GM19328 (cell line): Measurements from ENCODE around the gene RALBP1.

Source experiments
- ATAC-seq: cut with Tn5 transposase; IDR thresholded peaks from one replicate; pipeline ENCODE4 v1.9.1; 2021; ENCODE audit warnings: mild to moderate bottlenecking, moderate library complexity; ENCODE audit not compliant: unreplicated experiment

Gene RALBP1

DNA sequence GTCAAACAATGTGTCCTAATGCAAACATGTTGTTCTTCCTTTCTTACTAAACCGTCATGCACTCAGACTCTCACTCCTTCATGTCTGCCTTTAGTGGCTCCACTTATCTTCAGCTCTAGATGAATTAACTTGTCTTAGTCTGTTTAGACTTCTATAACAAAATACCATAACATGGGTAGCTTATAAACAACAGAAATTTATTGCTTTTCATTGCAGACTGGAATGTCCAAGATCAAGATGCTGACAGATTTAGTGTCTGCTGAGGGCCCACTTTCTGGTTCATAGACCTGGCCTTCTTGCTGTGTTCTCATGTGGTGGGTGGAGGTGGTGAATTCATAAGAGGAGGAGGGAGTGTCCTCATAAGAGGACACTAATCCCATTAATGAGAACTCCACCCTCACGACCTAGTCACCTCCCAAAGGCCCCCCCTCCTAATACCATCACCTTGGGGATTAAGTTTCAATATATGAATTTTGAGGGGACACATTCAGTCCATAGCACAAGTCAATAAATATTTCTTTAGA is 32.3 kb downstream of the RALBP1 start:
- ATAC-seq, result no peak

DNA sequence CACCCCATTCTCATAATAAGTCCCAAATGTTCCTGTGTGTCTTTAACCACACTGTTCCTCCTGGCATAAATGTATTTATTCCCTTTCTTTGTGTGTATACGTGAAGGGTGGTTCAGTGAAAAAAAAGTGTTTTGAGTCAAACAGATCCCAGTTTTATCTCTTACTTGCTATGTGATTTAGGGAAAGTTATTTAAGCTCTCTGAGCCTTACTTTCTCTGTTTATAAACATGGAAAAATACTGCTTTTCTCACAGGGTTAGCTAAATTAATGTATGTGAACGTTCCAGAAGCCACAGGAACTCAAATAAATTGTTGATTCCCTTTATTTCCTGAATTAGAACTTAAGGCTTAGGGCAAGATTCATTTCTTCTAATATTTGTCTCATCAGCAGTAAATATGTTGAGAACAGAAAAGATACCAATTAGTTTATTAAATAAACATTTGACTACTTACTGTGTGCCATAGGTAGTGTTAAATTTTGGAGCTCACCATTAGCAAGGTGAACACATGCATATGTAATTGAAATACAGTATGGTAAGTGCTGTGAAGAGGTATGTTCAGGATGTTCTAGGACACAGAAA is 33.2 kb downstream of the RALBP1 start:
- ATAC-seq, result no peak

DNA sequence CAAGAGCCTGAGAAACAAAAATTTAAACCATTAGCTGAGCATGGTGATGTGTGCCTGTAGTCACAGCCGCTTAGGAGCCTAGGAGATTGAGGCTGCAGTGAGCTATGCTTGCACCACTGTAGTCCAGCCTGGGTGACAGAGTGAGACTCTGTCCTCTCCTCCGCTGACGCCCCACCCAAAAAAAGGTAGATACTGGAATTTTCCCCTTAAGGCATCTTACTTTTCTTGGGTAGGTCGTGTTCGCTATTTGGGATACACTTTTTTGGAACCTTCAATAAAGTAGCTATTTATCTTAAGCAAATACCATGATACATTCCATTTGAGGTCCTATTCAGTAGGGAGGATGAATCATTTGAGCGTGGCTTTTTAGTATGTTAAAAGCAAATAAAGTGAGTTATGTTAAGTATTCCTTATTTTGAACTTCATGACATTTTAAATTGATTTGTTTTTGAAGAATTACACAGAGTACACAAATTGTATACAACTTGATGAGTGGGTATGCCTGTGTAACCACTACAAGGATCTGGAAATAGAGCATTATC is 38.7 kb downstream of the RALBP1 start:
- no peak for ATAC-seq

- no peak for ATAC-seq
Measured at GRCh38 chr18:9516437-9517064, 41.2 kb downstream of the RALBP1 start.

- ATAC-seq, result no peak
Measured at GRCh38 chr18:9517869-9518268, 42.6 kb downstream of the RALBP1 start.

DNA sequence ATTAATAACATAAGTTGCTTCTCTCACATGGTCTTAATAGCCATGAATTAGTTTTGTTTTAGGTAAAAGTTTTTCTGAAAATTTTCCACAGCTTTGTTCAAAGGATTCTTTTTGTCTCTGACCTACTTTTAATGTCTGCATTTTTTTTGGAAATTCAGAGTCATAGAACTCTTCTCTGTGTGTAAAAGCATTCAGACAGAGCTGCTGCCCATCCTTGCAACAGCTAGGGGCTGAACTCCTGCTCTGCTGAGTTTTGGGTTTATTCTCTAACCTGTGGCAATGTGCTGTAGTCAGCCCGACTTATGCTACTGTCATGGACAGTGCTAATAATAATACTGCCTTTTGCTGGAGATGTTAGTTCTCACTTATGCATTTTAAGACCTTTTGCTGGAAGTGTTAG is 44.1 kb downstream of the RALBP1 start:
- ATAC-seq, result no peak

- no peak for ATAC-seq
Measured at GRCh38 chr18:9520666-9521065, 45.4 kb downstream of the RALBP1 start.

DNA sequence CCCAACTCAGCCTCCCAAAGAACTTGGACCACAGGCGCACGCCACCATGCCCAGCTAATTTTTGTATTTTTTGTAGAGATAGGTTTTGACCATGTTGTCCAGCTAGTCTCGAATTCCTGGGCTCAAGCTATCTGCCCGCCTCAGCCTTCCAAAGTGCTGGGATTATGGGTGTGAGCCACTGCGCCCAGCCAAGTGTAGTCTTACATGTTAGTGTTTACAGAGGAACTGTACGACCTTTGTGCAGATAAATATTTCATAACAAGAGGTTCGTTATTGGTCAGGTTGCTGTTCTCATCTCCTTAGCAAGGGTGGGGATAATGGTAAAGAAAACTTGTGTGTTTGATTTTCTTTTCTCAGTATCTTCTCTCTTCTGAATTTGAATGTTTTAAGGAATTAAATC is 46.5 kb downstream of the RALBP1 start:
- ATAC-seq, result no peak

DNA sequence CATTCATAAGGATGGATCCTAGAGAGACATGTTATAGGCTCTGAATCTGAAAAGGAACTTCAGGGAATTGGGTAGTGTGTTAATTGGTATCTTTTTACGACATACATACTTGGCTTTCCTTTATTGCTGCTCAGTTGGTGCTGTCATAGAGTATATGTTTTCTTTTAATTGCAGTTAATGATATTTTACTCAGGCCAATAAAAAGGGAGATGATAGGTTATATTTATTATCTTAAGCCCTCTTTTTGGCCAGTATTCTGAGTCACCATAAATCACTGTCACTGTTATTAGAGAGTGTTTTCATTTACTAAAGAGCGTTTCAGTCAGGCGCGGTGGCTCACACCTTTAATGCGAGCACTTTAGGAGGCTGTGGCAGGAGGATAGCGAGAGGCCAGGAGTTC is 47.6 kb downstream of the RALBP1 start:
- no peak for ATAC-seq

- no peak for ATAC-seq
Measured at GRCh38 chr18:9526458-9526857, 51.1 kb downstream of the RALBP1 start.

- ATAC-seq, result no peak
Measured at GRCh38 chr18:9530226-9531009, 55.1 kb downstream of the RALBP1 start.

DNA sequence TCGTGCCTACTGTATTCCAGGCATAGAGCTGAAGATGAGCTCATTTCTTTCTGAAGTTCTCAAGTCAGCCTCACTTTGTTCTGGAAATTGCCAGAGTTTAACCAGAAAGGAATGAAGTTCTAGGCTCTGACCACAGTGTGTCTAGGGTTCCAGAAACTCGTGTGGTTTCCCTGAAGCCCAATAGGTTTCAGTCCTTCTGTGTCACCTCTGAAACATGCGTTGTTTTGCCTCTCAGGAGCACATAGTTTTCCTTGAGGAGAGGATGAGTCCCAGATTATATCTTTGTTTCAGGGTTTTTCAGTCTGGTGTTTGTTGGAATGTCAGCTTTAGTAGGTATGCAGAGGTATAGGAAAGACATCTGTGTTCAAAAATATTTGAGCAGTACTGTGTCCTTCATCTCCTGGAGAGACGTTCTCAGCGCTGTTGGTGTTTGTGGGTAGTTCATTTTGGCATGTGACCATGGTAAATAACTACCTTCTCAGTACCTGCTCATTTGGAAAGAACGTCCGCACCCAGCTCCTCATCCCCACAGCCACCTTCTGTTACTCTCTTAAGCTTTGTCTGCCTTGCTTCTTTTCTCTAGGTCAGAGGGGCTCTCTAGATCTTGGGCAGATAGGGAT is 56.6 kb downstream of the RALBP1 start:
- no peak for ATAC-seq

GRCh38 chr18:9534844-9535243 is 59.5 kb downstream of the RALBP1 start:
- no peak for ATAC-seq

- no peak for ATAC-seq
Measured at GRCh38 chr18:9535430-9535991, 60.2 kb downstream of the RALBP1 start.

- no peak for ATAC-seq
Measured at GRCh38 chr18:9536354-9537152, 61.2 kb downstream of the RALBP1 start.

- no peak for ATAC-seq
Measured at GRCh38 chr18:9537677-9538076, 62.4 kb downstream of the RALBP1 start.

GRCh38 chr18:9539283-9539682 is 64.0 kb downstream of the RALBP1 start:
- ATAC-seq, result no peak

GRCh38 chr18:9539938-9540337 is 64.6 kb downstream of the RALBP1 start:
- no peak for ATAC-seq

DNA sequence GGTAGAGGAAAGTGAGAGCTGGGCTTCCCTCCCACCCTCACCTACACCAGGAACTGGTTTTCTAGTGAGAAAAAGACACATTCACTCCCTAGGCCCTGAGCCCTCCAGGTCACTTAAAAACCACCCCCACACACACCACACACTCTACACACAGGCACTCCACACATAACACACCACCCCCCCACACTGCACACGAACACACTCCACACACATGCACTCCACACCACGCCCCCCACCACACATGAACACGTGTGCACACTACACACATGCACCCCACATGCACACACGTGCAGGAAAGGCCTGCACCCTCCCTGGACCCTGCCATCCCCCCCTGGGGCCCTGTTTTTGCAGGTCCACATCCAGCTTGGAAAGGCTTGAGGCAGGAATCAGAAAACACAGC is 67.6 kb downstream of the RALBP1 start:
- ATAC-seq, result no peak

DNA sequence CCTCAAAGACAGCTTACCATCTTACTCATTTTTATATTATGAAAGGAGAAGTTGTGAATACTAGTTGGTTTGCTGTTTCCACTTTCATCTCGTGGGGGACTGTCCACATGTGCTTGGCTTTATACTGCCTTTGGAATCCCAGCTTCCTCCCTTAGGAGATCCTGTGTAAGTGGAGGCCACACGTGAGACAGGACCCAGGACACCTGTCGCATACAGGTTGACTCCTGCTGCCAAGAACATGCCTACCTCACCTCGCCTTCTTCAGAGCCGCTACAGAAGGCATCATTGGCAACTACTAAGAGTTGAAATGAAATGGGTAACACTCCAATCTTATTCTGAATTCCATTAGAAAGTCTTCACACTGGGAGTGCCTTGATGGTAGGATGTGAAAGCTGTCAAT is 69.7 kb downstream of the RALBP1 start:
- ATAC-seq, result no peak
